LHCN-M2 (cell line): ENCODE measurements around the gene HCFC1. TPM values are rescaled to one million over a fixed set of nuclear protein-coding genes. Genes with fewer than 3 reads are reported as not detected.
A peak's percentile ranks its signal among the peaks of the same experiment; 100 is the strongest.

Experiments
- DNase-seq: peaks from one replicate; pipeline ENCODE4 v3.0.0-alpha.2; 2012; ENCODE audit warnings: low read depth
- total RNA-seq: library from RNA; depleted of rRNA; stranded (reverse); fragments of >200 nt; gene quantifications from 2 replicates; pipeline ENCODE4 v1.2.3, GENCODE V29; 2014; rRNA removed

HCFC1 gene
- total RNA-seq, 1 experiment from 2014 or later = 37.4 TPM

- no peak for DNase-seq
Measured at GRCh38 chrX:153905481-153906095, 66.0 kb downstream of the HCFC1 start.

GRCh38 chrX:153903991-153904957 is 67.3 kb downstream of the HCFC1 start, which contains the start of gene AVPR2:
TSS of gene AVPR2 (plus strand) at chrX:153904673. CDS start at chrX:153905146, 473 bp downstream.
- no peak for DNase-seq

DNA sequence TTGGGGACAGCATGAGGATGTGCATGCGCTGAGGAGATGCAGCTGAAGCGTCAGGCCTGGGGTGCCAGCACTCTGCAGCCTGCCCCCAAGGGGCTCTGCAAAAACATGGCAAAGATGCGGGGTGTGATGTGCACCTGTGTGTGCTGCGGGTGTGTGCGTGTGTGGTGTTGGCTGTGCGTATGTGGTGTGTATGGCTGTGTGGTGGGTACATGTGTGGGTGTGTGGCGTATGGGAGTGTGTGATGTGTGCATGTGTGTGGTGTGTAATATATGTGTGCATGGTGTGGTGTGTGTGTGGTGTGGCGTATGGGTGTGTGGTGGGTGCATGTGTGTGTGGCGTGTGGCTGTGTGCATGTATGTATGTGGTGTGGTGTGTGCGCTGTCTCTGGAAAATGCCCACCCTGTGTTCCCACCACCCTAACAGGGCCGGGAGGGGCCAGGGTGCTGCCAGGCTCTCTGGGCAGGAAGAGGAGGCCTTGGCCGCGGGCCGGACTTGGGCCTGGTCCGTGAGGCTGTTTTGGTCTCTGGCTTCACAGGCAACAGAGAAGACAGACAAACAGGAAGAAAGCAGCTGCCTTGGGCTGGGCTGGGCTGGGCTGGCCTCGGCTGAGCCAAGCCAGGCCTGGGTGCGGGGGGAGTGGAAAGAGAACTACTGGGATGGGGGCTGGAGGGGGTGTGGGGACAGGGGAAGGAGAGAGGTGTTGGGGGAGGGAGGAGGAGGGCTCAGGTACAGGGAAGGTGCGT is 68.2 kb downstream of the HCFC1 start:
- no peak for DNase-seq

DNA sequence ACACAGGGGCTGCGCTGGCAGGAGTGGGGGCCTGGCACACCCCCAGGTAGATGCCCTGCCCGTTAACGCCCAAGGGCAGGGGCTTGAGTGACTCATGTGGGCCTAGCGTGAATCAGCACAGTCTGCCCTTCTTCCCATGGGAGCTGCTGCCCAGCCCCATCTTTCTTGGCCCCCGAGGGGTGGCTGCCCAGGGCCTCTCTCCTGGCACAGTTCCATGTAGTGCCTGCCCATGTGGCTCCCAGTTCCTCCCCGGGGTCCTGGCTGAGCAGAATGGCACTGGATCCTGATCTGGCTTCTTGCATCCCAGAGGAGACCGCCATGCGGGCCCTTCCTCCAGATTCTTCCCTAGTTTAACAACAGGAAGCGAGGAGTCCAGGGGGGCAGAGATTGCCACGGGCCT is 69.2 kb downstream of the HCFC1 start:
- DNase-seq = no peak

GRCh38 chrX:153901753-153902140 is 69.9 kb downstream of the HCFC1 start:
- DNase-seq = no peak

- DNase-seq = peak; percentile 93
Measured at GRCh38 chrX:153900831-153901752, 70.5 kb downstream of the HCFC1 start.

DNA sequence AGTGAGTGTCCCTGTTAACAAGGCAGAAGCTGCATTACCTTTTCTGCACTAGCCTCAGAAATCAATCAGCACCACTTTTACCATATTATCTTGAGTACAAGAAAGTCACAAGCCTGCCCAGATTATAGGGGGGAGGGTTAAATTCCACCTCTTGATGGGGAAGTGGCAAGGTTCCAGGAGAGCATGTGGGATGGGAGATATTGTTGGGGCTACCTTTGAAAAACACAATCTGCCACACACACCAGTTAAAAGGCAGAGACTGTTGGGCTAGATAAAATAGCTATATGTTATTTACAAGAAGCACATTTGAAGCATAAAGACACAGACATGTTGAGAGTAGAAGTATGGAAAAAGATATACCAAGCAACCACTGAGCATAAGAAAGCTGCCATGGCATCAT is 73.7 kb downstream of the HCFC1 start:
- DNase-seq = no peak

Other genes starting within 250 kb of the HCFC1 start
- 138 and 211 TPM in 2 replicates for gene BCAP31, start 247.4 kb downstream of the HCFC1 start, total RNA-seq
- 25.8 and 30.5 TPM in 2 replicates for gene ABCD1, start 247.0 kb downstream of the HCFC1 start, total RNA-seq
- 5.0 and 9.7 TPM in 2 replicates for gene PLXNB3, start 207.6 kb downstream of the HCFC1 start, total RNA-seq
- 0.45 and 1.3 TPM in 2 replicates for gene SRPK3, start 190.8 kb downstream of the HCFC1 start, total RNA-seq
- 83.6 and 86.6 TPM in 2 replicates for gene IDH3G, start 177.4 kb downstream of the HCFC1 start, total RNA-seq
- gene SSR4, start 177.2 kb downstream of the HCFC1 start, total RNA-seq = 201 and 222 TPM in 2 replicates
- 1.2 and 1.7 TPM in 2 replicates for gene PDZD4, start 141.3 kb downstream of the HCFC1 start, total RNA-seq
- gene L1CAM, start 85.6 kb downstream of the HCFC1 start, total RNA-seq = 0.29 and 2.1 TPM in 2 replicates
- gene AVPR2, start 67.1 kb downstream of the HCFC1 start, total RNA-seq = not detected in 2 replicates
- 4.1 and 15.2 TPM in 2 replicates for gene ARHGAP4, start 45.6 kb downstream of the HCFC1 start, total RNA-seq
- gene NAA10, start 36.8 kb downstream of the HCFC1 start, total RNA-seq = 160 and 164 TPM in 2 replicates
- gene RENBP, start 27.2 kb downstream of the HCFC1 start, total RNA-seq = 0.40 TPM in 1 of 2 replicates, not detected in the other
- gene TMEM187, start 936 bp upstream of the HCFC1 start, total RNA-seq = 8.9 and 9.0 TPM in 2 replicates
- 135 and 149 TPM in 2 replicates for gene IRAK1, start 48.1 kb upstream of the HCFC1 start, total RNA-seq
- 23.8 and 23.9 TPM in 2 replicates for gene MECP2, start 125.9 kb upstream of the HCFC1 start, total RNA-seq
- gene OPN1LW, start 172.4 kb upstream of the HCFC1 start, total RNA-seq = not detected in 2 replicates
- not detected in 2 replicates for gene OPN1MW, start 210.8 kb upstream of the HCFC1 start, total RNA-seq
- gene OPN1MW2, start 247.9 kb upstream of the HCFC1 start, total RNA-seq = not detected in 2 replicates